Endodermal cell (in vitro differentiated cells): ENCODE measurements around the gene PSMG1. TPM values are rescaled to one million over a fixed set of nuclear protein-coding genes. Genes with fewer than 3 reads are reported as not detected.

Experiments
- DNase-seq: peaks from one replicate; pipeline ENCODE4 v3.0.0-alpha.2; 2017
- H3K27ac ChIP-seq: 2 replicates; pipeline ENCODE4 v1.5.1; 2013; ENCODE audit warnings: mild to moderate bottlenecking, low read depth, low read length, moderate library complexity
- H3K27me3 ChIP-seq: 2 replicates; pipeline ENCODE4 v1.6.1; 2013; ENCODE audit warnings: mild to moderate bottlenecking, low read length, moderate library complexity; ENCODE audit not compliant: insufficient read depth, control insufficient read depth, poor library complexity, severe bottlenecking
- H3K36me3 ChIP-seq: 2 replicates; pipeline ENCODE4 v1.7.0; 2013; ENCODE audit warnings: mild to moderate bottlenecking, low read length, moderate library complexity; ENCODE audit not compliant: control insufficient read depth, insufficient read depth
- H3K4me1 ChIP-seq: one replicate; pipeline ENCODE4 v1.7.0; 2013; ENCODE audit warnings: low read length; ENCODE audit not compliant: control insufficient read depth, insufficient read depth
- H3K4me3 ChIP-seq: 2 replicates; pipeline ENCODE4 v1.5.1; 2013; ENCODE audit warnings: mild to moderate bottlenecking, low read length, moderate library complexity
- H3K9ac ChIP-seq: 2 replicates; pipeline ENCODE4 v1.6.1; 2013; ENCODE audit warnings: mild to moderate bottlenecking, low read length, moderate library complexity; ENCODE audit not compliant: poor library complexity, severe bottlenecking; ENCODE audit errors: extremely low read depth
- H3K9me3 ChIP-seq: 2 replicates; pipeline ENCODE4 v1.6.1; 2013; ENCODE audit warnings: mild to moderate bottlenecking, low read length, moderate library complexity; ENCODE audit not compliant: control insufficient read depth
- H3K27ac Mint-ChIP-seq: 2 replicates; pipeline ENCODE4 v1.8.0; 2020; ENCODE audit warnings: mixed read lengths
- H3K27me3 Mint-ChIP-seq: 2 replicates; pipeline ENCODE4 v1.8.0; 2021; ENCODE audit warnings: mild to moderate bottlenecking, mixed read lengths; ENCODE audit not compliant: insufficient read depth
- H3K36me3 Mint-ChIP-seq: 2 replicates; pipeline ENCODE4 v1.8.0; 2020; ENCODE audit warnings: low read depth, mixed read lengths
- H3K4me1 Mint-ChIP-seq: 2 replicates; pipeline ENCODE4 v1.8.0; 2020; ENCODE audit warnings: mixed read lengths
- H3K4me3 Mint-ChIP-seq: 2 replicates; pipeline ENCODE4 v1.8.0; 2020; ENCODE audit warnings: mild to moderate bottlenecking, moderate library complexity, mixed read lengths
- H3K9me3 Mint-ChIP-seq: 2 replicates; pipeline ENCODE4 v1.8.0; 2020; ENCODE audit warnings: mild to moderate bottlenecking, mixed read lengths
- CTCF ChIP-seq: fragments of 200-600 bp; sonication (generic); conservative IDR thresholded peaks from 2 replicates; pipeline ENCODE4 v1.5.0; 2021; ENCODE audit warnings: antibody characterized with exemption, mild to moderate bottlenecking
- WGBS, 2 experiments: methylation state at CpG; one replicate each; pipeline versions ENCODE4 v1.1.5 to v1.1.7; 2013; ENCODE audit warnings: missing lambda C conversion rate in 2 of 2, mixed read lengths in 1 of 2; ENCODE audit not compliant: insufficient coverage in 1 of 2, insufficient read length in 1 of 2; 5-methylcytosine and 5-hydroxymethylcytosine counted together
- total RNA-seq, 2 donors: library from RNA; stranded (reverse); fragmentation: NEBNext Ultra II Directional in 1 of 2; extraction: Animal tissue kit (Norgen Biotek cat#: 25700) in 1 of 2; gene quantifications; 2 replicates in 1 of 2; 3 replicates in 1 of 2; pipeline ENCODE4 v1.2.1, GENCODE V29; 2021

Gene PSMG1
- total RNA-seq, 2 donors from 2014 or later, result 47.3 to 52.6 TPM

GRCh38 chr21:39193380-39193779 is 10.1 kb upstream of the PSMG1 start:
- Mint-ChIP-seq H3K36me3 (peaks cover 28% of the 10 kb centered on the region), H3K9me3 (no peaks in the 10 kb centered on the region), H3K27me3 (no peaks in the 10 kb centered on the region), H3K4me3 (no peak overlapping the region), H3K27ac (no peak overlapping the region), H3K4me1 (peaks cover 13% of the 10 kb centered on the region)
- TF ChIP-seq CTCF, result no peak
- no peak for DNase-seq
- Histone ChIP-seq H3K9me3 (no peaks in the 10 kb centered on the region), H3K9ac (no peak overlapping the region), H3K27ac (no peak overlapping the region), H3K27me3 (no peaks in the 10 kb centered on the region), H3K36me3 (peaks cover 66% of the 10 kb centered on the region), H3K4me3 (no peak overlapping the region), H3K4me1 (peaks cover 12% of the 10 kb centered on the region)
- 89% methylated on average over 1 of the region's 1 CpG; no CpG with 5 or more reads in 1 of the 2 experiments for WGBS, 2 experiments

GRCh38 chr21:39189857-39190604 is 6.8 kb upstream of the PSMG1 start:
- Histone ChIP-seq H3K27me3 (no peaks in the 10 kb centered on the region), H3K36me3 (peaks cover 33% of the 10 kb centered on the region), H3K4me1 (peaks cover 12% of the 10 kb centered on the region), H3K9me3 (no peaks in the 10 kb centered on the region), H3K27ac (no peak overlapping the region), H3K4me3 (no peak overlapping the region), H3K9ac (no peak overlapping the region)
- no peak overlapping the region for H3K4me3 Mint-ChIP-seq
- no peak overlapping the region for H3K27ac Mint-ChIP-seq
- no peaks in the 10 kb centered on the region for H3K9me3 Mint-ChIP-seq
- H3K27me3 Mint-ChIP-seq, result no peaks in the 10 kb centered on the region
- peaks cover 21% of the 10 kb centered on the region for H3K4me1 Mint-ChIP-seq
- H3K36me3 Mint-ChIP-seq, result peaks cover 2% of the 10 kb centered on the region
- DNase-seq, result no peak
- TF ChIP-seq CTCF, result no peak

- Mint-ChIP-seq H3K4me1 (peaks cover 25% of the 10 kb centered on the region), H3K36me3 (peaks cover 2% of the 10 kb centered on the region), H3K27ac (no peak overlapping the region), H3K9me3 (no peaks in the 10 kb centered on the region), H3K27me3 (no peaks in the 10 kb centered on the region), H3K4me3 (no peak overlapping the region)
- Histone ChIP-seq H3K9me3 (no peaks in the 10 kb centered on the region), H3K27me3 (no peaks in the 10 kb centered on the region), H3K4me1 (peaks cover 12% of the 10 kb centered on the region), H3K27ac (no peak overlapping the region), H3K36me3 (peaks cover 21% of the 10 kb centered on the region), H3K4me3 (no peak overlapping the region), H3K9ac (no peak overlapping the region)
- 95 to 100% methylated on average over 1 to 2 of the region's 2 CpGs for WGBS, 2 experiments
- no peak for TF ChIP-seq CTCF
- DNase-seq, result no peak
Measured at GRCh38 chr21:39188521-39189139, 5.4 kb upstream of the PSMG1 start.
